Vagina (tissue), 2 donors: ENCODE data around the gene EFCAB6.

Source experiments
- POLR2A ChIP-seq, 2 donors: fragments of 450-650 bp; IDR thresholded peaks; one replicate each; pipeline ENCODE4 v1.6.1; 2017; ENCODE audit warnings: antibody characterized with exemption in 2 of 2, mild to moderate bottlenecking in 2 of 2, moderate library complexity in 2 of 2
- POLR2AphosphoS5 ChIP-seq, 2 donors: sonication (generic); formaldehyde crosslinking; IDR thresholded peaks; one replicate each; pipeline ENCODE4 v1.9.0; 2017; ENCODE audit warnings: antibody characterized with exemption in 2 of 2, mild to moderate bottlenecking in 2 of 2, low read depth in 1 of 2; ENCODE audit not compliant: insufficient read depth in 1 of 2
- TF ChIP-seq, protein P1 (sequence below), 3 experiments: fragments of 450-650 bp in 2 of 3; fragments of 200-600 bp in 1 of 3; sonication (generic) in 1 of 3; IDR thresholded peaks; one replicate each; pipeline ENCODE4 v1.5.1; 2017 to 2019; ENCODE audit warnings: antibody characterized with exemption in 3 of 3, mild to moderate bottlenecking in 2 of 3, moderate library complexity in 2 of 3

- no peak for TF ChIP-seq POLR2AphosphoS5 (IDR thresholded peaks at IDR 0.05; ENCODE audit: insufficient read depth in 1 of 2, low read depth in 1 of 2)
- TF ChIP-seq POLR2A (IDR thresholded peaks at IDR 0.05), result no peak
- TF ChIP-seq, protein P1, sequence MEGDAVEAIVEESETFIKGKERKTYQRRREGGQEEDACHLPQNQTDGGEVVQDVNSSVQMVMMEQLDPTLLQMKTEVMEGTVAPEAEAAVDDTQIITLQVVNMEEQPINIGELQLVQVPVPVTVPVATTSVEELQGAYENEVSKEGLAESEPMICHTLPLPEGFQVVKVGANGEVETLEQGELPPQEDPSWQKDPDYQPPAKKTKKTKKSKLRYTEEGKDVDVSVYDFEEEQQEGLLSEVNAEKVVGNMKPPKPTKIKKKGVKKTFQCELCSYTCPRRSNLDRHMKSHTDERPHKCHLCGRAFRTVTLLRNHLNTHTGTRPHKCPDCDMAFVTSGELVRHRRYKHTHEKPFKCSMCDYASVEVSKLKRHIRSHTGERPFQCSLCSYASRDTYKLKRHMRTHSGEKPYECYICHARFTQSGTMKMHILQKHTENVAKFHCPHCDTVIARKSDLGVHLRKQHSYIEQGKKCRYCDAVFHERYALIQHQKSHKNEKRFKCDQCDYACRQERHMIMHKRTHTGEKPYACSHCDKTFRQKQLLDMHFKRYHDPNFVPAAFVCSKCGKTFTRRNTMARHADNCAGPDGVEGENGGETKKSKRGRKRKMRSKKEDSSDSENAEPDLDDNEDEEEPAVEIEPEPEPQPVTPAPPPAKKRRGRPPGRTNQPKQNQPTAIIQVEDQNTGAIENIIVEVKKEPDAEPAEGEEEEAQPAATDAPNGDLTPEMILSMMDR (IDR thresholded peaks at IDR 0.05), result no peak
Observed at GRCh38 chr22:43853328-43853931, 41.3 kb upstream of the EFCAB6 start.
